Right atrium auricular region (tissue), 2 donors: Measurements from ENCODE around the gene SEC16B. TPM values are rescaled to one million over a fixed set of nuclear protein-coding genes. Genes with fewer than 3 reads are reported as not detected.
"Not testable (repeated sequence)": the region's sequence is repeated elsewhere in the genome, so short reads cannot be mapped to it uniquely, and the experiment has no call there.

Source experiments
- DNase-seq: peaks from one replicate; pipeline ENCODE4 v3.0.0-alpha.2; 2019; ENCODE audit warnings: low spot score
- H3K27ac ChIP-seq, 2 donors: fragments of 200-600 bp; sonication (generic); 1 replicate in 1 of 2; 2 replicates in 1 of 2; pipeline ENCODE4 v1.5.1; 2016 to 2019
- H3K27me3 ChIP-seq, 2 donors: fragments of 200-600 bp; sonication (generic); one replicate each; pipeline versions ENCODE4 v1.5.1 to v1.6.0; 2017 to 2019
- H3K36me3 ChIP-seq: fragments of 200-600 bp; sonication (generic); one replicate; pipeline ENCODE4 v1.5.1; 2016
- H3K4me1 ChIP-seq, 2 donors: fragments of 200-600 bp; sonication (generic); one replicate each; pipeline versions ENCODE4 v1.5.1 to v1.6.0; 2017 to 2019
- H3K4me3 ChIP-seq, 2 donors: fragments of 200-600 bp; sonication (generic); 1 replicate in 1 of 2; 2 replicates in 1 of 2; pipeline ENCODE4 v1.5.1; 2017 to 2019; ENCODE audit warnings: mild to moderate bottlenecking in 1 of 2, moderate library complexity in 1 of 2
- H3K9me3 ChIP-seq, 2 donors: fragments of 200-600 bp; sonication (generic); one replicate each; pipeline ENCODE4 v1.5.1; 2019
- total RNA-seq, 2 donors: library from RNA; depleted of rRNA; stranded (reverse); fragments of >200 nt; gene quantifications; one replicate each; pipeline ENCODE4 v1.1.0, GENCODE V29; 2016
- TF ChIP-seq, protein P1 (sequence below), 2 donors: fragments of 200-600 bp; sonication (generic); IDR thresholded peaks; one replicate each; pipeline ENCODE4 v1.5.1; 2019; ENCODE audit warnings: antibody characterized with exemption in 2 of 2

Gene SEC16B
- total RNA-seq, 2 donors from 2014 or later = 1.9 to 5.8 TPM

DNA sequence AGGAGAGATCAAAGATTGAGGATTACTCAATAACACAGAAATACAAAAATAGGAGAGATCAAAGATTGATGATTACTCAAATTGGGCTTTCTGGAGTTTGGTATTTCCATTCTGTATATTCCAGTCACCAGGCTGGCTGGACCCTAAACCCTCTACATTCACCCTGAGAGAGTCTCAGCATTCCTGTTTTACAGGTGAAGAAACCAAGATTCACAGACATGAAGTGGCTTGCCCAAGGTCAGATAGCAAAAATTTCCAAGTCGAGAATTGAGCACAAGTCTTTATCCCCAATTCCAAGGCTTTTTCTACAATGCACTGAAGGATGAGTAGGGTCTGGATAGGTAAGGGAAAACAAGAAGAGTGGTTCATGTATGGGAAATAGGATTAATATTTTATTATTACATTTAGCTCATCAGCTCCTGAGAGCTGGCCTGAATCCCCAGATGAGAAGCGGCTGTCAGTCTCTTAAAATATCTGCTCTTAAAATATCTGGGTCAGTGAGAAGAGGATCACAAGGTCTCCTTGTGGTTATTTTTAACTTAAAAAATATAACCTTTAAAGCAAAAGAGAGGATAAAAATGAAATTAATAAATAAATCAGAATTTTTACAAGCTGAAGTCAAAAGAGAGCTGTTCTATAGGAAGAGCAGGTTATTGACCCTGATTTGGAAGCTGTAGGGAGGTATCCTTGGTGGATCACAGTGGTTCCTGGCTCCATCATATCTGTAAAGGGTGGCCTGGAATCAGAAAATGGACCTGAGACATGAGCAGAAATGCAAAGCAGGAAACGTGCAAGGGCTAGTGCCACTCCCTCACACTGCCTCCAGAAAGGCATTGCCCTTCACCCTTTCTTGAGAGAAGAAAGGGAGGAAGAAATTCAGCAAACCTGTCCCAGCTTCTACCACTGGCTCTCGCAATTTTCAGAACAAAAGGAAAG is 29.1 kb upstream of the SEC16B start:
- no peak for DNase-seq
- no peaks in the 10 kb centered on the region for H3K27me3 ChIP-seq
- no peaks in the 10 kb centered on the region for H3K9me3 ChIP-seq
- TF ChIP-seq, protein P1, sequence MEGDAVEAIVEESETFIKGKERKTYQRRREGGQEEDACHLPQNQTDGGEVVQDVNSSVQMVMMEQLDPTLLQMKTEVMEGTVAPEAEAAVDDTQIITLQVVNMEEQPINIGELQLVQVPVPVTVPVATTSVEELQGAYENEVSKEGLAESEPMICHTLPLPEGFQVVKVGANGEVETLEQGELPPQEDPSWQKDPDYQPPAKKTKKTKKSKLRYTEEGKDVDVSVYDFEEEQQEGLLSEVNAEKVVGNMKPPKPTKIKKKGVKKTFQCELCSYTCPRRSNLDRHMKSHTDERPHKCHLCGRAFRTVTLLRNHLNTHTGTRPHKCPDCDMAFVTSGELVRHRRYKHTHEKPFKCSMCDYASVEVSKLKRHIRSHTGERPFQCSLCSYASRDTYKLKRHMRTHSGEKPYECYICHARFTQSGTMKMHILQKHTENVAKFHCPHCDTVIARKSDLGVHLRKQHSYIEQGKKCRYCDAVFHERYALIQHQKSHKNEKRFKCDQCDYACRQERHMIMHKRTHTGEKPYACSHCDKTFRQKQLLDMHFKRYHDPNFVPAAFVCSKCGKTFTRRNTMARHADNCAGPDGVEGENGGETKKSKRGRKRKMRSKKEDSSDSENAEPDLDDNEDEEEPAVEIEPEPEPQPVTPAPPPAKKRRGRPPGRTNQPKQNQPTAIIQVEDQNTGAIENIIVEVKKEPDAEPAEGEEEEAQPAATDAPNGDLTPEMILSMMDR (IDR thresholded peaks at IDR 0.05) = no peak
- peak overlapping the region; percentile 61 to 85 for H3K27ac ChIP-seq
- no peak overlapping the region for H3K4me3 ChIP-seq
- H3K4me1 ChIP-seq = peaks cover 0 to 33% of the 10 kb centered on the region in 2 donors
- no peaks in the 10 kb centered on the region for H3K36me3 ChIP-seq

DNA sequence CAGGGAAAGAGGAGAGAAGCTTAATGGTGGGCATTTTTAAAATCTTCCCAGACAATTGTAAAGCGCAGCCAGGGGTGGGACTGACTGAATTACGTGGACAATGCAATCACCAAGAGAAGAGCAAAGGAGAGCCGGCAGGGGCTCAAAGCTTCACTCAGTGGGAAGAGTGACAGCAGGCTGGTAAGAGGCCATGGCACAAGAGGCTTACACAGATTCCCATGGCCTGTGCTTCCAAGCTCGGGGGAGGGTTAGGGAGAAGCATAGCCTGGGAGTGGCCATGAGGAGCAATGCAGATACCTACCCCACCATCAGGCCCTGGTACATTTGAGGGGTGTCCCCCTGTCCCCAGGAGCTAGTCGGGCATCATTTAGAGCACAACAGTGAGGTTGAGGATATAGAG is 27.1 kb upstream of the SEC16B start:
- peaks cover 0 to 33% of the 10 kb centered on the region in 2 donors for H3K4me1 ChIP-seq
- no peak overlapping the region for H3K4me3 ChIP-seq

DNA sequence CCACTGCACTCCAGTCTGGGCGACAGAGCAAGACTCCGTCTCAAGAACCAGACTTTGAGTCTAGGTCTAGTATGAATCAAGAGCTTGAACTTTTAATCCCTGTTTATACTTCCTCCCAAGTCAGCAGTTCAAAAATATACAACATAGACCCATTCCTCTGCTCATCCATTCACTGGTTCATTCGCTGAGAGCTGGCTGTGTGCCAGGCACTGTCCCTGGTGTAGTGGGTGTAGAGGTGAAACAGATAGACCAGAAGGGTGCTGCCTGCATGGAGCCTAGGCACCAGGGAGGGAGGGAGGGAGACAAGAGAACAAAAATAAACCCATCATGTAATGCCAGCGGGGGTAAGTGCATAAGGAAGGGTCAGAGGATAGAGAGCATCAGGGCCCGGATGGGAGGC is 25.5 kb upstream of the SEC16B start:
- no peak overlapping the region for H3K27ac ChIP-seq
- TF ChIP-seq, protein P1 (IDR thresholded peaks at IDR 0.05) = no peak
- DNase-seq = no peak
- H3K4me1 ChIP-seq = peaks cover 0 to 33% of the 10 kb centered on the region in 2 donors
- H3K4me3 ChIP-seq = no peak overlapping the region
- H3K36me3 ChIP-seq = no peaks in the 10 kb centered on the region
- H3K9me3 ChIP-seq = peaks cover 0 to 5% of the 10 kb centered on the region in 2 donors
- H3K27me3 ChIP-seq = no peaks in the 10 kb centered on the region

More for the DNA sequence above, 27.1 kb upstream of the SEC16B start:
- Histone ChIP-seq H3K27ac (peak overlapping the region; percentile 61 to 85), H3K27me3 (no peaks in the 10 kb centered on the region), H3K36me3 (no peaks in the 10 kb centered on the region), H3K9me3 (no peaks in the 10 kb centered on the region)
- TF ChIP-seq, protein P1 (IDR thresholded peaks at IDR 0.05) = no peak
- no peak for DNase-seq

DNA sequence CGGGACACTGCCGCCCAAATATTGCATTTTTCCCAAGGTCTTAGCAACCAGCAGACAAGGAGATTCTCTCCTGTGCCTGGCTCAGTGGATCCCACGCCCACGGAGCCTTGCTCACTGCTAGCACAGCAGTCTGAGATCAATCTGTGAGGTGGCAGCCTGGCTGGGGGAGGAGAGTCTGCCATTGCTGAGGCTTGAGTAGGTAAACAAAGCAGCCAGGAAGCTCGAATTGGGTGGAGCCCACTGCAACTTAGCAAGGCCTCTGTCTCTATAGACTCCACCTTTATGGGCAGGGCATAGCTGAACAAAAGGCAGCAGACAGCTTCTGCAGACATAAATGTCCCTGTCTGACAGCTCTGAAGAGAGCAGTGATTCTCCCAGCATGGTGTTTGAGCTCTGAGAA is 16.4 kb upstream of the SEC16B start:
- H3K27ac ChIP-seq, DNase-seq, H3K4me3 ChIP-seq, H3K9me3 ChIP-seq, H3K36me3 ChIP-seq, H3K27me3 ChIP-seq, H3K4me1 ChIP-seq: not testable (repeated sequence)

DNA sequence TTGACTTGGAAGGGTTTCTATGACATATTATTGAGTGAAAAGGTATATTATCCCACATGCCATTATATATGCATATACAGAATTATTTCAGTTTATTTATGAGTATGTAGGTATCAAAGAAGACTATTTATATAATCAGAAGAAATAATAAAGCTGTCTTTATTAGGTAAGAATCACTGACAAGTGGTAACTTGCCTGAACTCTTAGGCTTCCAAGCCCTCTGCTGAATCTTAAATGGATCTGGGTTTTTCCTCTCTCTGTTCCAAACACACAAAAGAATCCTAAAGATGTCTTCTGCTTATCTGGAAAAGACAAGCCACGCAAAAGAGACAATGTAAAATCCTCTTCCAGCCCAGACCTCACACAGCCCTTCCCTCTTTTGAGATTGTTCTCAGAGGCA is 14.9 kb upstream of the SEC16B start:
- no peak for DNase-seq
- H3K4me3 ChIP-seq = no peak overlapping the region
- H3K27me3 ChIP-seq = no peaks in the 10 kb centered on the region
- peaks cover 0 to 4% of the 10 kb centered on the region in 2 donors for H3K9me3 ChIP-seq
- H3K27ac ChIP-seq = no peak overlapping the region
- TF ChIP-seq, protein P1 (IDR thresholded peaks at IDR 0.05) = no peak
- peaks cover 0 to 13% of the 10 kb centered on the region in 2 donors for H3K4me1 ChIP-seq
- no peaks in the 10 kb centered on the region for H3K36me3 ChIP-seq

DNA sequence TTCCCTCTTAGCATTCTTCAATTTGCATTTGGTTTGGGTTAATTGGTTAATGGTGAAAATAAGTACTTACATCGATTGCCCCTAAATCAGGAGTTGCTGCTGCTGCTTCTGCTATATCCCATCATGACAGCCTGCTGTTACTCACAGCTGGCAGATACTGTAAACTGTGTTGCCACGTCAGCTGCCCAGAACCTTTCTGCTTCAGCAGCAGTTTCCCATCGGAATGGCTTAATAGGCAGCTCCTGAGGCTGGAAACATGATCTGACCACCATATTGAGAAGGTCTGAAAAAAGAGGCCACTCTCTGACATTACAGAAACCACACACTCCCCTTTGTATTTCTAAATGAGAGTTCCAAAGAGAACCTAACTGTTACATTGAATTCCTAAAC is 14.3 kb upstream of the SEC16B start:
- Histone ChIP-seq H3K27me3 (no peaks in the 10 kb centered on the region), H3K9me3 (no peaks in the 10 kb centered on the region), H3K4me3 (peak overlapping the region in 1 of 2 donors; percentile 10), H3K27ac (peak overlapping the region in 1 of 2 donors; percentile 2), H3K36me3 (no peaks in the 10 kb centered on the region), H3K4me1 (peaks cover 0 to 13% of the 10 kb centered on the region in 2 donors)
- peak; percentile 70 for DNase-seq
- TF ChIP-seq, protein P1 (IDR thresholded peaks at IDR 0.05) = no peak
